Astrocyte (in vitro differentiated cells and primary cell): ENCODE results near the gene PTH1R.

ENCODE experiments used
- EZH2 ChIP-seq: IDR thresholded peaks from 2 replicates; pipeline ENCODE4 v1.6.1; 2012; ENCODE audit warnings: mild to moderate bottlenecking, low read length, inconsistent platforms; ENCODE audit not compliant: insufficient read depth
- TF ChIP-seq, protein P1 (sequence below): IDR thresholded peaks from 2 replicates; pipeline ENCODE4 v1.5.1; 2011; ENCODE audit warnings: low read depth, mild to moderate bottlenecking, inconsistent platforms, low read length, moderate library complexity; ENCODE audit not compliant: insufficient read depth

- TF ChIP-seq, protein P1, sequence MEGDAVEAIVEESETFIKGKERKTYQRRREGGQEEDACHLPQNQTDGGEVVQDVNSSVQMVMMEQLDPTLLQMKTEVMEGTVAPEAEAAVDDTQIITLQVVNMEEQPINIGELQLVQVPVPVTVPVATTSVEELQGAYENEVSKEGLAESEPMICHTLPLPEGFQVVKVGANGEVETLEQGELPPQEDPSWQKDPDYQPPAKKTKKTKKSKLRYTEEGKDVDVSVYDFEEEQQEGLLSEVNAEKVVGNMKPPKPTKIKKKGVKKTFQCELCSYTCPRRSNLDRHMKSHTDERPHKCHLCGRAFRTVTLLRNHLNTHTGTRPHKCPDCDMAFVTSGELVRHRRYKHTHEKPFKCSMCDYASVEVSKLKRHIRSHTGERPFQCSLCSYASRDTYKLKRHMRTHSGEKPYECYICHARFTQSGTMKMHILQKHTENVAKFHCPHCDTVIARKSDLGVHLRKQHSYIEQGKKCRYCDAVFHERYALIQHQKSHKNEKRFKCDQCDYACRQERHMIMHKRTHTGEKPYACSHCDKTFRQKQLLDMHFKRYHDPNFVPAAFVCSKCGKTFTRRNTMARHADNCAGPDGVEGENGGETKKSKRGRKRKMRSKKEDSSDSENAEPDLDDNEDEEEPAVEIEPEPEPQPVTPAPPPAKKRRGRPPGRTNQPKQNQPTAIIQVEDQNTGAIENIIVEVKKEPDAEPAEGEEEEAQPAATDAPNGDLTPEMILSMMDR: no peak
- no peak for TF ChIP-seq EZH2
These were observed 37.0 kb upstream of the PTH1R start for GRCh38 chr3:46840491-46840890.
